ENCODE measurements around the gene ANO10.

ANO10 gene

DNA sequence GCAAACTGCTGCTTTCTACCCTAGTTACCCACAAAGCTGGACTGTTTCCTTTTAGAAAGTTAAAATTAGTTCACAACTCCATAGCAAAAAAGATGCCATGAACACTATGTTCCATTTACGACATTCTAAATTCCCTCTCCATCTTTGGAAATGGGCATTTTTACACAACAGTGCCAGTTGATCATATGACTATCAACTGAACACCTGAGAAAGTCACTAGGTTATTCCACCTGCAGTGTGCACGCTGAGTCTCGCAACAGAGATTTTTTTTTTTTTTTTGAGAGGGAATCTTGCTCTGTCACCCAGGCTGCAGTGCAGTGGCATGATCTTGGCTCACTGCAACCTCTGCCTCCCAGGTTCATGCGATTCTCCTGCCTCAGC, 215.2 kb downstream of the ANO10 start:
- DNase-seq = no peak

GRCh38 chr3:43405888-43406642, 215.7 kb downstream of the ANO10 start:
- DNase-seq = no peak

DNA sequence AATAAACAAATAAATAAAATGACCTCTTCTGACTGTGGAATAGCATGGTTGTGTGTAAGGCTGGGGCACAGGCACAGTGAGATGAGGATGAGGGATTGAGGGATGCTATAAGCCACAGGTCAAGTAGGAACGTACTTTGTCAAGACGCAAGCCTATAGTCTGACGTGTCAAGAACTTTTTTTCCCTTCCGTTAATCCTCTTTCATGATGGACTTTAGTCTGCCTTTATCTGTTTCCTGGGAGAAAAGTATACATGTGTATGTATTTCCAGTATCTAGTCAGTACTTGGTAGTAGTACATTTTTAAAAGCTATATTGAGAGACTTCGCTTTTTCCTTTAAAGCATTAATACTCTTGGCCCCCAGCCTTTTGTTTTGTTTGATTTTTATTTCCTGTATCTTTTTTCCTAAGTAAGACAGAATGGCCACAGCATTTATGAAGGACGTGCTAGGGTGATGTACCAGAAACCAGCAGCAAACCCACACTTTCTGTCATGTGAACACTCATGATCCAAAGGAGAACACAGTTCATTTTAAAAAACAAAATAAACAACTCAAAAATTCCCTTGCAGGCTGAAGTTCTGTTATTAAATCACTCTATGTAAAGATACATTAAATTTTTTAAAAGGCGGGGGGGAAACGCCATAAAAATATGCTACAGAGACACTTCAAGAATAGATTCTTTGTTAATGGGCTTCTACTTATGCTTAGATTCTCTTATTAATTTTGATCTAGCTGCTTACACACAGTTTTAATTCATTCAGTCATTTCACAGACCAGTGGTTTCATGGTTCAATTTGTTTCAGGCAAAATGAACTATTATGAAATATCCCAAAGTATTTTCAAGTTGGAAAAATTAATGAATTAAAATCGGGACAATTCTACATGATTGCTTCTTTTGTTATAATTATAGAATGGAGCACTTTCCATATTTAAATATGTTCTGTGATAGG, 220.8 kb downstream of the ANO10 start:
- no peak for DNase-seq

- DNase-seq = no peak
Measured at GRCh38 chr3:43400167-43400566, 221.6 kb downstream of the ANO10 start.

DNA sequence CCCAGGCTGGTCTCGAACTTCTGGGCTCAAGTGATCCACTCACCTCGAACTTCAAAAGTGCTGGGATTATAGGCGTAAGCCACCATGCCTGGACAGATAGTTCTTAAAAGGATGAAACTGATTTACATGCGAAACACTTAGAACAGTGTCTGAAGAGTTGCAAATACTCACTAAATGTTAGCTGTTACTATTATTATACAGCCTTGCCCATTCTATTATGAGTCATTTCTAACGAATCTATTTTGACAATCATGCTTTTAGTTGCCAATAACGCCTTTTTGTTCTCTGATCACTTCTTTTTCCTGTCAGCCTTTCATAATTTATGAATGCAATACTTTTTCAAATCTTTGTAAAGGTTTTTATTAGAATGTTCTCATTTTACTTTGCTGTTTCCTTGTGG, 222.8 kb downstream of the ANO10 start:
- DNase-seq = no peak

- no peak for DNase-seq
Measured at GRCh38 chr3:43394041-43394554, 227.7 kb downstream of the ANO10 start.

- no peak for DNase-seq
Measured at GRCh38 chr3:43391621-43392020, 230.2 kb downstream of the ANO10 start.

DNA sequence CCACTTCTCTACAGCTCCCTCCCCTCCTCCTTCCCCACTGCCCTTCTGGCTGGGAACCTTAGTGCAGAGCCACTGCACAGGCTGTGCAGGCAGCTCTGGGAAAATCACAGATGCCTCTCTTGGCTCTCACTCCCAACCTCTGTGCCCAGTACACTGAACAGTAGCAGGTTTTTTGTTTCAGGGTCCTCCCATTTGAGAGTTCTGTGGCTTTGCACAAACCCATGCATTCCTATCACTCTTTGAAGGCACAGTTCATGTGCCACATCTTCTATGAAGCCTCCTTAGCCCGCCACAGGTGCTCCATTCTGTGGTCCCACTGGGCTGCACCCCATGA, 231.6 kb downstream of the ANO10 start:
- no peak for DNase-seq

- no peak for DNase-seq
Measured at GRCh38 chr3:43389388-43390254, 232.2 kb downstream of the ANO10 start.

- DNase-seq = no peak
Measured at GRCh38 chr3:43388915-43389314, 232.9 kb downstream of the ANO10 start.

DNA sequence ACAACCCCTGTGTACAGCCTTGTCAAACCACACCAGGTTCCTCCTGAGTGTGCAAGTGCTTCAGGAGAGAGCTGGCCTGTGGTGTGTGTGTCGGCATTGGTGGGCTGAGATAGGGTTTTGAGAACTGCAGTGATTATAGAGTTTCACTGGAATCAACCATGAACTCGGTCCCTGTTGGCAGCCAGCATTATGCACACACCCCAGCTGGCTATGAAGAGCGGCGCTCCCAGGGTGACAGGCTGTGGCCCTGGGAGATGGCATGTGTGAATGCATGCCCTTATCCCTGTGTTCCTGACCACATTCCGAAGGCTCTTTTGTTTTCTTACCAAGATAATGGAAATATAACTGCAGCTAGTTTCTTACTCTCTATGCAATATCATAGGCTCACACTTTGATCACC, 233.6 kb downstream of the ANO10 start:
- DNase-seq = no peak

DNA sequence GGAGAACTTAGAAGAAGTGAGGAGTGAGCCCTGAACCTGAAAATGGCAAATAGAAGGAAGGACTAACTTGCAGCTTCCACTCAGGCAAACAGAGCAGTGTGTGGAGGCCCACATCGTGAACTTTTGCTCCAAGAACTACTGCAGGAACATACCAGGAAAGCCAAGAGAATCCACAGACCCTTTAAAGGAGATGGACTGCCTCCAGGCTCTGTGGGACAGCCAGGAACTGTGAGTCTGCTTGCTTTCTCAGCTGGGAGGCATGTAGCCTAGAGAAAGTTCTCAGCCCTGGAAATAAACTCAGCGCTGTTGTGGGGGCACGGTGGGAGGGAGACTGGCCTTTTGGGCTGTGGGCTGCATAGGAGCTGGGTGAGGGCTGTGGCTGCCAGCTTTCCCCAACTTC, 242.5 kb downstream of the ANO10 start:
- no peak for DNase-seq

DNA sequence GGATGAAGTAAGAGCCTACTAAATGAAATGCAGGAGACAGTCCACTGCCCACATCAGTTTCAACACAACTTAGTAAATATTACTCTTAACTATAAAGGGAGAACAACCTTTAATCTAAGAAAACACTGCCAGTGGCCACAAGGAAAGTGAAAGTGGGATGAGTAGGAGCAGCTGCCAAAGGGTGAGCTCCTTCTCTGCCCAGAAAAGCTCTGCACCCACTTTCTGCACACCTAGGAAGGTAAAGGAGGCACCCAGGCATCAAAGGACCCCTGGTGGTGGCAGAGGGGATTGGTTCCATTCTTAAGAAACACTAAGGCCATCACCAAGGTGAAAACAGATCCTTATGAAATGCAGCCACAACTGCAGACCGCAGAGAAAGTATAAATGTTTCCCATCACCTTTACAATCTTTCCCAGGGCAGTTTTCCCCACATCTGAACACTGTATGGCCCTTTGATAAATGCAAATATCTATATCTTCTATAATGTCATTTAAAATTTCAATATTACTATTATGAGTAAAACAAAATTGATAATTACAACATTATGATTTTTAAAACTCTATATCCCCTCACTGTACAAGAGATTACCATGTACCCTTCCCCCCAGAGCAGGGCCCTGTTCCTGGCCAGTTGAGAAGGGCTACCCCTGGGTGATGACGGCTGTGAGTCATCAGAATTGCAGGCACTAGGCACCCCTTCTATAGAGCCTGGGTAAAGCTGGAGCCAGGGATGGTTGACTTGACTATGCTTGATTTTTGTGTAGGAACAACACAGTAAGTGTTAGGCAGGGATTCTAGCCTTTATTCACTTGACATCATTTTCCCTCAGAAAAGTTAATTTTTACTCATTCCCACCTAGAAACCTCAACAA, 243.5 kb downstream of the ANO10 start:
- DNase-seq = no peak

DNA sequence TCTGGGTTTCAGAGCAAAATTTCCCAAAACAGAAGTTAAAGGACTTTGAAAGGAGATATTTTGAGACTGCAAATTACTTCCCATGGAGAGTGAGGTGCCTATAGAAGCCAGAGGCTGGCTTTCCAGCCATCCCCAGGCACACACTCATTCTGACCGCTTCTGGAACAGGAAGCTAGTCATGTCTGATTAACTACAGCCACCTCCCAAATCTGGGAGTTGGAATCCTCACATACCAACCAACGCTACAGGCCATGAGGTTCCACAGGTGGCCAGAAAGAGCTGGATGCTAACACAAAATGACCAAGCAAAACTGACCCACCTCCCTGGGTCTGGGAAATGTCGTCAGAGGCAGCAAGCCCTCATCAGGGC, 248.3 kb downstream of the ANO10 start:
- DNase-seq = no peak

DNA sequence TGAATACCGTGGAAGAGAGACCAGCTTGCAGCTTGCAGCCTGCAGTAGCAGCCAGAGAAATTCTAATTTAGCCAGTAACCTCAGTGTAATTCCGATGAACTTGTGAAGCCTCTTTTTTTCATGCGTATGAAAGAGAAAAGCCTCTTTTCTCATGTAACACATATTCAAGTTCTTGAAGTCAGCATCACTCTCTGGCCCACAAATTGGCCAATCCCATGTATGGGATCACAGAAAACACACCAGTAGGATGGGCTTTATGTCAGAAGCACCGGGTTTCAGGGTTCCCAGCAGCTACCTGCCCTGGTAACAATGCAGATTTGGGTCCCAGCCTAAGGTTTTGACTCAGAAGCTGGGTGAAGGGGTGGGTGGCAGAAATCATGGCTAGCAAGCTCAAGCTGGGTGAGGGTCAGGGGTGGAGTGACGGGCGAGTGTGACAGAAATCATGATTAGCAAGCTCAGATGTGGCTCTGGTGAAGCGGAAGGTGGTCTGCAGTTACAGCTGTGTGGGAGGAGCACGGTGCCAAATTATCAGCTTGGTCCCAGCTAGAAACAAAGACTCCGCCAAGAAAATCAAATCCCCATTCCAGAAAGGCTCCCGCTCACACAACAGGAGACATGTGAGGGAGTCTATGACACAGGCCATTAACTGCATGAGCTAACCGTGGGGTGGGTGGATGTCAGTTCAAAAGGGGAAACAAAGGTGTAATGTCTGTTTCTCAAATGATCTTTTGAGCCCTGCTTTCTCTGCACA, 248.8 kb downstream of the ANO10 start:
- no peak for DNase-seq

- DNase-seq = no peak
Measured at GRCh38 chr3:43372007-43372740, 249.6 kb downstream of the ANO10 start.

DNA sequence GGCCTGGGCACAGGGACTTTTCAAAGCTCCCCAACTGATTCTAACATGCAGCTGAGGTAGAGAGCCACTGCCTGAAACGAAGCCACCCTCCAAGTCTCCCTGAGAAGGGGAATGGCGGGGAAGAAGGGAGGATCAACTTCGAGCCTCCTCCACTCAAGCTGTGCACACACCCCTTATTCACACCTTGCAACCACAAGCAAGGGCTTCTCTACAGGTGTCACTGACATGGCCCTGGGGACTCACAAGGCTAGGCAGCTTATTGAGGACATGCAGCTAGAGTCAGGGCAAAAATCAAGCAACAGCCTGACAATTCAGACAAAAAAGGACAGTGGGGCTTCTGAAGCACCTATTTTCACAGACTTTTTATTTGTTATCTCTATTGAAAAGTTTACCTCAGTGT, 250.3 kb downstream of the ANO10 start:
- DNase-seq = no peak

DNA sequence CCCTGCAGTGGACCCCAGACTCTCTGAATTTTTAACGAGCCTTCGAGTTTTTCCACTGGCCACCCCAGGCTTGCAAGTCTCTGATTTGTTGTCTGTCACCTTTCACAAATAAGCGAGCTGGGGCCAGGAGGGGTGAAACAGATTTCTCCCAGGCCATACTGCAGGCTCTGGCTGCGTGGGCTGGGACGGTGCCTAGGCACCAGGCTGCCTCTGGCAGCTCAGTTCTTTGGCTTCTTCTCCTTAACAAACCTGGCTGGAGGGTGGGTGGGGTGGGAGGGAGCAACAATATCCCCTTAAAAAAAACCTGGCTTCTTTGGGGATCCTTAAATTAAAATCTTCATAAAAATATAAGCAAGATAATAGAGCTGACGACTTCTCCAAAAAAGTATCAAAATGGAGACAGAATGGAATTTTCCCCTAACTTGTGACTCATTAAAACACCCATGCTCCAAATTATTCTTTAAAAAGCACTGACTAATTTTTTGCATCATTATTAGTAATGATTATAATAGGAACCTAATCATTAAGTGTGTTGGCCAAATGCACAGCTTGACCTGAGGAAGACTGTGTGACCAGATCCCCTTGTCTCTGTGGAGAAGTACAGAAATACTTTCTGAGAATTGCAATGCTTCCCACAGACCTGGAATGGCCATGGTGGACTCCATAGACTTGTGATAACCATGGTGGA, 251.4 kb downstream of the ANO10 start:
- no peak for DNase-seq

DNA sequence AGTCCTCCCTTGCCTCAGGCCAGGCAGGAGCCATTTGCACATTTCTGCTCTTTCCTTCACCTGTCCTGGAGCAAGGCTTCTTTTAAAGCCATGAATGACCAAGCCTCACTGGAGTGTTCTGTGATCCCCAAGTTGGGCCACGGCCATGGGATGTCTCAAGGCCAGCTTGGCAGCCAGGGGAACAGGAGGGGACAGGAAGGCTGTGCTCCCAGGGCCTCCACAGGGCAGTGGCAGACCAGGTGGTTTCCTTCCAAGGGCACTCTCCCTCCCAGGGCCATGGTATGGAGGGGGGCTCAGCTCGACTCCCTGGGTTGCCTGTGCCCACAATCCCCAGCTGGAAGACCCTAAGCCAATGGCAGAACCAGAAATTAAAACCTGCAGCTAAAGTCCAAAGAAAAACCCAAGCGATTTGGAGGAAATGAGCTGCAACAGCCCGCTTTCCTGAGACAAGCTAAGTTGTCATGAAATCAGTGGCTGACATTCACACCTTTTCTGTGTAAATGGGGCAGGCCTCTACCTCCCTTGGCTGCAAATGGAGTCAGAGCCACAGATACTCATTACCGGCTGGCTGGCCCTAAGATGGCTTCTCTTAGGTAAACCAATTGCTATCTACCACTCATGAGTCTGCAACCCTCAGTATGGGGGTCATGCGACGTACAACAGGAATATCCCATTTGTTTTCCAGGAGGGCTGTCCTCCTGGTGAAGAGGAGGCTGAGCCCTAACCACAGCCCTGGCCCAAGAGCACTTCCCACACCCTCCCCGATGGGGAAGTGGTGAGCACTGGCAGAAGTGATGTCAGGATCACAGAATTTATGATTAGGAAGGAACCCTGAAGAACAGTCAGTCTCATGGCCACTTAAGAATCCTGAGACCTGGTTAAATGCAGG, 252.2 kb downstream of the ANO10 start:
- no peak for DNase-seq

All from NCI-H1694 (cell line).